NT2/D1 (cell line): ENCODE data around the gene DLL3.

Experiments
- SUZ12 ChIP-seq: IDR thresholded peaks from 2 replicates; pipeline ENCODE4 v1.6.1; 2011; ENCODE audit not compliant: insufficient read length, insufficient read depth; ENCODE audit errors: extremely low read depth
- ZNF274 ChIP-seq: IDR thresholded peaks from 2 replicates; pipeline ENCODE4 v1.6.1; 2011; ENCODE audit warnings: mild to moderate bottlenecking, low read depth, low read length

DNA sequence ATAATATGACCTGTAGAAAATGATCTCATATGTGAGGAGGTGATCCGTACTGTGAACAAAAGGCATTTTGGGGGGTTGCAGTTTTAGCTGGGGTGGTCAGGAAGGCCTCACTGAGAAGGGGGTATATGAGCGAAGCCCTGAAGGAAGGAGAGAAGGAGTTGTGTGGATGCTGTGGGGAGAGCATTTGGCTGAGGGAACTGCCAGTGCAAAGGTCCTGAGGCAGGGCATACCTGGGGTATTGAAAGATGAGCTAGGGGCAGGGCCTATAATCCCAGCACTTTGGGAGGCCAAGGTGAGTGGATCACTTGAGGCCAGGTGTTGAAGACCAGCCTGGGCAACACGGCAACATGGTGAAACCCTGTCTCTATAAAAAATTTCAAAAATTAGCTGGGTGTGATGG lies 18.7 kb downstream of the DLL3 start:
- TF ChIP-seq ZNF274: no peak
- TF ChIP-seq SUZ12: no peak
